Measurements from ENCODE around the gene BMP6. TPM values are rescaled to one million over a fixed set of nuclear protein-coding genes. Genes with fewer than 3 reads are reported as not detected.
A peak's percentile ranks its signal among the peaks of the same experiment; 100 is the strongest.

The BMP6 gene
- total and polyA plus RNA-seq, 2 donors (not counting 3 experiments of a cell fraction or from before 2014, with no cell fraction given), result 221 to 276 TPM

- no peak overlapping the region for H2AFZ ChIP-seq (ENCODE audit: low read depth, low read length)
- intact Hi-C loops (cut with micrococcal nuclease) (loop anchor here (10.0 kb wide), 1 partner anchor 311 kb away; no protein-coding TSS in a partner anchor), dilution Hi-C loops (cut with MboI; ENCODE audit: extremely low pct_ligation_motif_present, low sequenced_read_pairs) (no loop called here)
- H3K79me2 ChIP-seq (ENCODE audit: control insufficient read depth, insufficient read depth, low read length), result peaks cover 100% of the 10 kb centered on the region
- H3K27ac ChIP-seq (ENCODE audit: insufficient read depth, low read depth, low read length), result peak overlapping the region; percentile 94
- H3K4me1 ChIP-seq (ENCODE audit: control insufficient read depth, extremely low read depth, insufficient read depth, low read length), result peaks cover 90% of the 10 kb centered on the region
- DNase-seq (ENCODE audit: low read depth, low spot score), result peak; percentile 31
- H3K4me3 ChIP-seq (replicated peaks in 1 of 3; ENCODE audit: insufficient read depth in 1 of 3, low read depth in 1 of 3, low read length in 3 of 3), result no peak overlapping the region
- no peaks in the 10 kb centered on the region for H3K9me3 ChIP-seq (replicated peaks; ENCODE audit: control insufficient read depth, insufficient read depth, low read length)
- CTCF ChIA-PET, result interaction anchor here (0.8 to 2.3 kb wide), 4 partner anchors 89 to 181 kb away, joined by 3 to 26 read pairs (median 10); no protein-coding TSS in a partner anchor
- H3K4me2 ChIP-seq (ENCODE audit: insufficient read depth, low read length), result peak overlapping the region; percentile 32
- H3K27me3 ChIP-seq (ENCODE audit: control insufficient read depth in 2 of 2, insufficient read depth in 2 of 2, low read length in 2 of 2), result no peaks in the 10 kb centered on the region
- H3K9me1 ChIP-seq (replicated peaks; ENCODE audit: control insufficient read depth, extremely low read depth, insufficient read depth, low read length), result no peaks in the 10 kb centered on the region
- H3K9ac ChIP-seq (replicated peaks; ENCODE audit: extremely low read depth, insufficient read depth, low read length), result peak overlapping the region; percentile 64
- no peaks in the 10 kb centered on the region for H4K20me1 ChIP-seq (replicated peaks; ENCODE audit: control insufficient read depth, extremely low read depth, insufficient read depth, low read length)
- TF ChIP-seq MAX (IDR thresholded peaks at IDR 0.05; ENCODE audit: insufficient read depth, insufficient read length) (no peak), EZH2 (IDR thresholded peaks at IDR 0.05; ENCODE audit: borderline replicate concordance, low read depth, low read length, severe bottlenecking) (no peak), FOS (IDR thresholded peaks at IDR 0.05; ENCODE audit: borderline replicate concordance, insufficient read depth, low read length) (no peak), MYC (IDR thresholded peaks at IDR 0.05; ENCODE audit: low read depth, low read length) (no peak), JUN (IDR thresholded peaks at IDR 0.05; ENCODE audit: borderline replicate concordance, insufficient read depth, insufficient read length, low read depth) (no peak), POLR2A (IDR thresholded peaks at IDR 0.05; ENCODE audit: low read depth, low read length) (no peak), POLR2AphosphoS5 (IDR thresholded peaks at IDR 0.05; ENCODE audit: insufficient read depth, low read depth, low read length) (no peak), GATA2 (IDR thresholded peaks at IDR 0.05; ENCODE audit: insufficient read depth, insufficient read length, low read depth, low read length) (no peak)
- TF ChIP-seq, protein P1, sequence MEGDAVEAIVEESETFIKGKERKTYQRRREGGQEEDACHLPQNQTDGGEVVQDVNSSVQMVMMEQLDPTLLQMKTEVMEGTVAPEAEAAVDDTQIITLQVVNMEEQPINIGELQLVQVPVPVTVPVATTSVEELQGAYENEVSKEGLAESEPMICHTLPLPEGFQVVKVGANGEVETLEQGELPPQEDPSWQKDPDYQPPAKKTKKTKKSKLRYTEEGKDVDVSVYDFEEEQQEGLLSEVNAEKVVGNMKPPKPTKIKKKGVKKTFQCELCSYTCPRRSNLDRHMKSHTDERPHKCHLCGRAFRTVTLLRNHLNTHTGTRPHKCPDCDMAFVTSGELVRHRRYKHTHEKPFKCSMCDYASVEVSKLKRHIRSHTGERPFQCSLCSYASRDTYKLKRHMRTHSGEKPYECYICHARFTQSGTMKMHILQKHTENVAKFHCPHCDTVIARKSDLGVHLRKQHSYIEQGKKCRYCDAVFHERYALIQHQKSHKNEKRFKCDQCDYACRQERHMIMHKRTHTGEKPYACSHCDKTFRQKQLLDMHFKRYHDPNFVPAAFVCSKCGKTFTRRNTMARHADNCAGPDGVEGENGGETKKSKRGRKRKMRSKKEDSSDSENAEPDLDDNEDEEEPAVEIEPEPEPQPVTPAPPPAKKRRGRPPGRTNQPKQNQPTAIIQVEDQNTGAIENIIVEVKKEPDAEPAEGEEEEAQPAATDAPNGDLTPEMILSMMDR (IDR thresholded peaks at IDR 0.05; ENCODE audit: extremely low read depth in 1 of 2, insufficient read depth in 1 of 2, low read depth in 1 of 2, low read length in 2 of 2), result no peak
- H3K36me3 ChIP-seq (ENCODE audit: control insufficient read depth in 2 of 2, extremely low read depth in 1 of 2, insufficient read depth in 2 of 2, low read length in 2 of 2), result peaks cover 70 to 81% of the 10 kb centered on the region in 2 experiments
- FAIRE-seq, result no peak
- BruUV-seq (replicated peaks), result no TSS peak
- POLR2A ChIA-PET, result interaction anchor here (1.5 to 3.1 kb wide), 4 partner anchors 72 to 103 kb away, joined by 4 to 17 read pairs (median 10); no protein-coding TSS in a partner anchor
Measured at GRCh38 chr6:7903673-7904072, 177.8 kb downstream of the BMP6 start.

All from endothelial cell of umbilical vein (primary cell).